ENCODE results near the gene ANKRD53. TPM values are rescaled to one million over a fixed set of nuclear protein-coding genes. Genes with fewer than 3 reads are reported as not detected.
"Not testable (repeated sequence)": the region's sequence is repeated elsewhere in the genome, so short reads cannot be mapped to it uniquely, and the experiment has no call there.

ANKRD53 gene
- total and polyA plus RNA-seq, 4 donors, result 0.63 to 2.5 (median 0.76) TPM

DNA sequence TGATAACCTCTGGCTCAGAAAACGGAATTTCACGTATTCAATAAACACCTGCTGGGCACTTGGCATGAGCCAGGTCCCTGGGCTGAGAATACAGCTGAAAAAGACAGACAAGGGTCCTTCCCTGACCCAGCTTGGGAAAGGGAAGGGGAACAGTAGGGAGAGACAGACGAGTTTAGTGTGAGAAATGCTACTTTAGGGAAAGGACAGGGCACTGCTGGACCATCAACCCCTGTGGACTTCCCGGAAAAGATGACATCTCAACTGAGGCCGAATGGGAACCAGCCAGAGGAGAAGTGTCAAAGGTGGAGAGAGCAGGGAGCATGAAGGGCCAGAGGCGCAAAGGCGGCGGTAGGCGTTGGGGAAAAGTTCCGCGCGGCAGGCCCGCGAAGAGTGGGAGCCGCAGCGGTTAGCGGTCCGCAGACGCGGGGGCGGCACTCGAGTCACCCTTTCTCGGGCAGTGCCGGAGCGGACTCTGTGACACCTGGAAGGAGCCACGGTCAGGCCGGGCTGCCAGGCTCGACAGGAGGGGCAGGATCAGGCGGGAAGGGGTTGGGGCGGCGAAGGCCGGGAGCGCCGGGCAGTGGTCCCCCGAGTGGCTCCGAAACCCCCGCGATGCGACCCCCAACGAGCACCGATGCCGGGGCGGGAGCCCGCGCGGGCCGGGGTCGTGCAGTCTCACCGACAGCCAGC is 15.7 kb downstream of the ANKRD53 start:
- peak overlapping the region; percentile 78 to 82 for H3K27ac ChIP-seq (ENCODE audit: low read depth in 1 of 2, low read length in 1 of 2)
- no peaks in the 10 kb centered on the region for H3K9me3 ChIP-seq (ENCODE audit: control insufficient read depth in 4 of 4, insufficient read depth in 3 of 4, low read length in 3 of 4)
- TF ChIP-seq, protein P1, sequence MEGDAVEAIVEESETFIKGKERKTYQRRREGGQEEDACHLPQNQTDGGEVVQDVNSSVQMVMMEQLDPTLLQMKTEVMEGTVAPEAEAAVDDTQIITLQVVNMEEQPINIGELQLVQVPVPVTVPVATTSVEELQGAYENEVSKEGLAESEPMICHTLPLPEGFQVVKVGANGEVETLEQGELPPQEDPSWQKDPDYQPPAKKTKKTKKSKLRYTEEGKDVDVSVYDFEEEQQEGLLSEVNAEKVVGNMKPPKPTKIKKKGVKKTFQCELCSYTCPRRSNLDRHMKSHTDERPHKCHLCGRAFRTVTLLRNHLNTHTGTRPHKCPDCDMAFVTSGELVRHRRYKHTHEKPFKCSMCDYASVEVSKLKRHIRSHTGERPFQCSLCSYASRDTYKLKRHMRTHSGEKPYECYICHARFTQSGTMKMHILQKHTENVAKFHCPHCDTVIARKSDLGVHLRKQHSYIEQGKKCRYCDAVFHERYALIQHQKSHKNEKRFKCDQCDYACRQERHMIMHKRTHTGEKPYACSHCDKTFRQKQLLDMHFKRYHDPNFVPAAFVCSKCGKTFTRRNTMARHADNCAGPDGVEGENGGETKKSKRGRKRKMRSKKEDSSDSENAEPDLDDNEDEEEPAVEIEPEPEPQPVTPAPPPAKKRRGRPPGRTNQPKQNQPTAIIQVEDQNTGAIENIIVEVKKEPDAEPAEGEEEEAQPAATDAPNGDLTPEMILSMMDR (IDR thresholded peaks at IDR 0.05; ENCODE audit: control extremely low read depth, extremely low read depth), result no peak
- no peaks in the 10 kb centered on the region for H3K27me3 ChIP-seq (ENCODE audit: control insufficient read depth in 3 of 3, insufficient read depth in 3 of 3, low read length in 2 of 3)
- H3K9ac ChIP-seq (ENCODE audit: insufficient read depth in 1 of 2, low read length in 2 of 2), result peak overlapping the region; percentile 81 to 91
- H3K4me1 ChIP-seq (ENCODE audit: control insufficient read depth in 5 of 5, insufficient read depth in 5 of 5, low read length in 5 of 5), result peaks cover 6 to 23% (median 12%) of the 10 kb centered on the region in 5 donors
- 1% methylated on average over 39 to 49 of the region's 49 CpGs for WGBS, 2 donors
- peak in 2 of 3 donors; percentile 7 to 22 for DNase-seq
- peaks cover 5 to 23% (median 12%) of the 10 kb centered on the region in 4 donors for H3K36me3 ChIP-seq (ENCODE audit: control insufficient read depth in 4 of 4, insufficient read depth in 4 of 4, low read length in 4 of 4)
- peak; percentile 1 for ATAC-seq (ENCODE audit: insufficient read depth, low FRiP score)
- peak overlapping the region; percentile 99 for H3K4me3 ChIP-seq

DNA sequence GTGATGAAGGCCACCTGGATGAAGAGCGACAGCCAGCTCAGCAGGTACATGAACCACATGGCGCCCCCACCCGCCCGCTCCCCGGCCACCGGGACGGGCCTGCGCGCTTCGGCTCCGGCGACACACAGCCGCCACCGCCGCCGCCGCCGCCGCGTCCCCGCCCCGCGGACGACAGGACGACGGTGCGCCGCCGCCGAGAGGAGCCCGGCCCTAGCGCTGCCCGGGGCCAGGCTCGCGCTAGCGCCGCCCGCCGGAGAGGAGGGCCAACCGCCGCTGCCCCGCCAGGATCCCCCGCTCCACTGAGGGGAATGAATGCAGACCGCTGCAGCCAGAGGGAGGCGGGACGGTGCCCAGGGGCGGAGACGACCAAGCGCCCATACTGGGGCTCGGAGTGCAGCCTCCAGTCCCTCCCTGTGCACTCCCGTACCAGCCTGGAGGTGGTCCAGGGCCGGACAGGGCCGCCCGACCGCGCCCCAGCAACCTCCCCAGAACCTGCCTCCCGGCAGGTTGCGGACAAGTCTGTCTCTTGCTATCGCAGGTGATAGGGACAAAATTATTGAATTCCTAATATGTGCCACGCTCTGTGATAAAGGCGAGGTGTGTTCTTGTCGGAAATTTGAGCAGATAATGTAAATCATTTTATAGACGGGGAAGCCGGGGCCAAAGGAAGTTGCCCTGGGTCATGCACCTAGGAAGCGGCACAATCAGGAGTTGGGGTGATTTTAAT is 16.4 kb downstream of the ANKRD53 start, which contains the start of gene TEX261:
Gene TEX261 (minus strand): TSS at position 175 of the 727 bp plus-strand sequence. CDS start 116 bp downstream, at position 59.
- TF ChIP-seq, protein P1 (IDR thresholded peaks at IDR 0.05; ENCODE audit: control extremely low read depth, extremely low read depth), result peak; percentile 74
- H3K4me1 ChIP-seq (ENCODE audit: control insufficient read depth in 5 of 5, insufficient read depth in 5 of 5, low read length in 5 of 5), result peaks cover 6 to 23% (median 12%) of the 10 kb centered on the region in 5 donors
- H3K27me3 ChIP-seq (ENCODE audit: control insufficient read depth in 3 of 3, insufficient read depth in 3 of 3, low read length in 2 of 3), result no peaks in the 10 kb centered on the region
- peak within 1 kb of the TSS; percentile 78 to 82 for H3K27ac ChIP-seq (ENCODE audit: low read depth in 1 of 2, low read length in 1 of 2)
- H3K4me3 ChIP-seq, result peak within 1 kb of the TSS; percentile 99
- H3K9ac ChIP-seq (ENCODE audit: insufficient read depth in 1 of 2, low read length in 2 of 2), result peak within 1 kb of the TSS; percentile 81 to 91
- ATAC-seq (ENCODE audit: insufficient read depth, low FRiP score) (peak; percentile 98), DNase-seq (peak; percentile 83 to 91 (median 90))
- peaks cover 2 to 21% (median 8%) of the 10 kb centered on the region in 4 donors for H3K36me3 ChIP-seq (ENCODE audit: control insufficient read depth in 4 of 4, insufficient read depth in 4 of 4, low read length in 4 of 4)
- 0 to 1% methylated on average over 50 to 65 of the region's 65 CpGs for WGBS, 2 donors
- H3K9me3 ChIP-seq (ENCODE audit: control insufficient read depth in 4 of 4, insufficient read depth in 3 of 4, low read length in 3 of 4), result no peaks in the 10 kb centered on the region

DNA sequence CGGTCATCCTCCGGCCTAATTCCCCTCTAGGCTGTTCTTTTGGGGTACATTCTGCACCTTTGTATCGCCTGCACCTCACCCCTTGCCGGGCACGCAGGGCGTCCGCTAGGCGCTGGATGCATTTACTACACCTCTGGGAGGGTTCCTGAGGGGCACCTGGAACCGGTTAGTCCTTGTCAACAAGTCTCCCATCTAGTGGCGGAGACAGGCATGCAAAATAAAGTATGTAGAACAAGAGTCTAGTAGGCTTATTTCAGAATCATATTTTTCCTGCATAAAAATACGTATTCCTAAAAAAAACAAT is 16.9 kb downstream of the ANKRD53 start:
- peak overlapping the region; percentile 37 to 46 for H3K9ac ChIP-seq (ENCODE audit: insufficient read depth in 1 of 2, low read length in 2 of 2)
- H3K27ac ChIP-seq (ENCODE audit: low read depth in 1 of 2, low read length in 1 of 2), result peak overlapping the region in 1 of 2 donors; percentile 68
- H3K4me3 ChIP-seq, result peak overlapping the region; percentile 59
- TF ChIP-seq, protein P1 (IDR thresholded peaks at IDR 0.05; ENCODE audit: control extremely low read depth, extremely low read depth), result no peak
- H3K27me3 ChIP-seq (ENCODE audit: control insufficient read depth in 3 of 3, insufficient read depth in 3 of 3, low read length in 2 of 3), result no peaks in the 10 kb centered on the region
- 0 to 2% methylated on average over 11 of the region's 11 CpGs for WGBS, 2 donors
- DNase-seq, result peak; percentile 34 to 43 (median 34)
- H3K36me3 ChIP-seq (ENCODE audit: control insufficient read depth in 4 of 4, insufficient read depth in 4 of 4, low read length in 4 of 4), result peaks cover 2 to 16% (median 6%) of the 10 kb centered on the region in 4 donors
- H3K4me1 ChIP-seq (ENCODE audit: control insufficient read depth in 5 of 5, insufficient read depth in 5 of 5, low read length in 5 of 5), result peaks cover 6 to 23% (median 12%) of the 10 kb centered on the region in 5 donors
- H3K9me3 ChIP-seq (ENCODE audit: control insufficient read depth in 4 of 4, insufficient read depth in 3 of 4, low read length in 3 of 4), result no peaks in the 10 kb centered on the region
- peak; percentile 14 for ATAC-seq (ENCODE audit: insufficient read depth, low FRiP score)

DNA sequence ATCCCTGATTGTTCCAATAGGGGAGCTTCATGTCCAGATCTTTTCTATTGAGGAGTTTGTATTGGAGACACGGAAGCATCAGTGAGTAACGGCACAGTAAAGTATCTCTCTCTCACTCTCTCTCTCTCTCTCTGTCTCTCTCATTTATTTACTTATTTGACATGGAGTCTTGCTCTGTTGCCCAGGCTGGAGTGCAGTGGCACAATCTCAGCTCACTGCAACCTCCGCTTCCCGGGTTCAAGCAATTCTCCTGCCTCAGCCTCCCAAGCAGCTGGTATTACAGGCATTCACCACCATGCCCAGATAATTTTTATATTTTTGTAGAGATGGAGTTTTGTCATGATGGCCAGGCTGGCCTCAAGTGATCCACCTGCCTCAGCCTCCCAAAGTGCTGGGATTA is 20.5 kb downstream of the ANKRD53 start:
- WGBS, 2 donors, result 92 to 97% methylated on average over 4 of the region's 4 CpGs
- H3K27me3 ChIP-seq (ENCODE audit: control insufficient read depth in 3 of 3, insufficient read depth in 3 of 3, low read length in 2 of 3); DNase-seq; H3K9ac ChIP-seq (ENCODE audit: insufficient read depth in 1 of 2, low read length in 2 of 2); H3K4me3 ChIP-seq; H3K27ac ChIP-seq (ENCODE audit: low read depth in 1 of 2, low read length in 1 of 2); ATAC-seq (ENCODE audit: insufficient read depth, low FRiP score); H3K36me3 ChIP-seq (ENCODE audit: control insufficient read depth in 4 of 4, insufficient read depth in 4 of 4, low read length in 4 of 4); H3K9me3 ChIP-seq (ENCODE audit: control insufficient read depth in 4 of 4, insufficient read depth in 3 of 4, low read length in 3 of 4): not testable (repeated sequence)
- H3K4me1 ChIP-seq (ENCODE audit: control insufficient read depth in 5 of 5, insufficient read depth in 5 of 5, low read length in 5 of 5), result peaks cover 0 to 11% (median 2%) of the 10 kb centered on the region in 5 donors

All from lung (tissue), 12 donors.